ENCODE results near the gene PRDM16. TPM values are rescaled to one million over a fixed set of nuclear protein-coding genes. Genes with fewer than 3 reads are reported as not detected.

The PRDM16 gene
- total RNA-seq, 1 experiment from 2014 or later, result 0.17 TPM

DNA sequence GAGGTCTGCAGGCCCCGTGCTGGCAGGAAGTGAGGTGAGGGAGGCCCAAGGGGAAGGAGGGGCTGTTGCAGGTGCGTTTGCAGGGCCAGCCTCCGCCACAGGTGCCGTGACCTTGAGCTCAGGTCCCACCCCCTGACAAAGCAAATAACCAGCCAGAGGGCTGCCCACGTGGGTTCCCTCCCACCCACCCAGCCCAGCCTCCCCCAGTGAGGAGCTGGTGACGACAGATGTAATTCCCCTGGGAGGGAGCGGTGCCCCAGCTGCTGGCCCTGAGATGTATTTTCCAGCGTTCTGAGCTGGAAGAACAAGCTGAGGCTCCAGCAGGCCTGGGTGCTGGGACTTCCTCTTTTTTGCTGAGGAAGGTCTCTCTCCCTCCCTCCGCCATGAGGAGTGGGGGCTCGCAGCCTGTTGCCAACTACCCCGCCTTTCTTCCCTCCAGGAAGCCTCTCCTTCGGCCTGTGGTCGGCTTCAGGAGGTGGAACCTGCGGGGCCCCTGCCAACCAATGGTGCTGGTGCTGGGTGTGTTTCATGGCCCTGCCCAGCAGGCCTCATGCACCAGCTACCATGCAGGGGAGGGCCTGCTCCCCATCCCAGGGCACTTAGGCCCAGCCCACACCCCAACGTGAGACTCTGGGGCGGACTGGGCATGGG, 153.2 kb downstream of the PRDM16 start:
- Mint-ChIP-seq H3K4me1 (peaks cover 2 to 29% of the 10 kb centered on the region in 2 experiments), H3K9me3 (no peaks in the 10 kb centered on the region), H3K27ac (no peak overlapping the region), H3K27me3 (ENCODE audit: low read depth) (peaks cover 6% of the 10 kb centered on the region), H3K4me3 (no peak overlapping the region), H3K36me3 (ENCODE audit: insufficient read depth in 1 of 3, low read depth in 3 of 3) (no peaks in the 10 kb centered on the region)
- H2BK12ac ChIP-seq (ENCODE audit: insufficient read length, low read depth, low read length), result no peak overlapping the region
- no peak overlapping the region for H2AK5ac ChIP-seq (ENCODE audit: insufficient read length, low read length)
- H3K27me3 ChIP-seq (ENCODE audit: insufficient read depth, low read length), result no peaks in the 10 kb centered on the region
- H3K79me1 ChIP-seq (ENCODE audit: insufficient read depth, low read depth, low read length, poor library complexity, severe bottlenecking), result no peaks in the 10 kb centered on the region
- no peak overlapping the region for H3T11ph ChIP-seq (ENCODE audit: low read length)
- H4K8ac ChIP-seq (replicated peaks; ENCODE audit: insufficient read length, low read depth, low read length), result no peak overlapping the region
- no peak overlapping the region for H3K18ac ChIP-seq (ENCODE audit: insufficient read length, low read depth, low read length)
- no peak overlapping the region for H2BK5ac ChIP-seq (ENCODE audit: insufficient read length, low read length)
- DNase-seq, result peak; percentile 77
- no peaks in the 10 kb centered on the region for H3K4me1 ChIP-seq (ENCODE audit: insufficient read depth, low read length)
- H2BK120ac ChIP-seq (ENCODE audit: low read depth, low read length, poor library complexity, severe bottlenecking), result no peak overlapping the region
- H4K91ac ChIP-seq (ENCODE audit: insufficient read length, low read depth, low read length), result no peak overlapping the region
- TF ChIP-seq, protein P1, sequence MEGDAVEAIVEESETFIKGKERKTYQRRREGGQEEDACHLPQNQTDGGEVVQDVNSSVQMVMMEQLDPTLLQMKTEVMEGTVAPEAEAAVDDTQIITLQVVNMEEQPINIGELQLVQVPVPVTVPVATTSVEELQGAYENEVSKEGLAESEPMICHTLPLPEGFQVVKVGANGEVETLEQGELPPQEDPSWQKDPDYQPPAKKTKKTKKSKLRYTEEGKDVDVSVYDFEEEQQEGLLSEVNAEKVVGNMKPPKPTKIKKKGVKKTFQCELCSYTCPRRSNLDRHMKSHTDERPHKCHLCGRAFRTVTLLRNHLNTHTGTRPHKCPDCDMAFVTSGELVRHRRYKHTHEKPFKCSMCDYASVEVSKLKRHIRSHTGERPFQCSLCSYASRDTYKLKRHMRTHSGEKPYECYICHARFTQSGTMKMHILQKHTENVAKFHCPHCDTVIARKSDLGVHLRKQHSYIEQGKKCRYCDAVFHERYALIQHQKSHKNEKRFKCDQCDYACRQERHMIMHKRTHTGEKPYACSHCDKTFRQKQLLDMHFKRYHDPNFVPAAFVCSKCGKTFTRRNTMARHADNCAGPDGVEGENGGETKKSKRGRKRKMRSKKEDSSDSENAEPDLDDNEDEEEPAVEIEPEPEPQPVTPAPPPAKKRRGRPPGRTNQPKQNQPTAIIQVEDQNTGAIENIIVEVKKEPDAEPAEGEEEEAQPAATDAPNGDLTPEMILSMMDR (conservative IDR thresholded peaks at IDR 0.05), result no peak
- H2AFZ ChIP-seq (ENCODE audit: low read length), result no peak overlapping the region
- no peak overlapping the region for H3K9ac ChIP-seq (ENCODE audit: extremely low read depth, insufficient read length, low read length)
- H4K20me1 ChIP-seq (ENCODE audit: control insufficient read depth, insufficient read depth, insufficient read length), result no peaks in the 10 kb centered on the region
- H3K23me2 ChIP-seq (ENCODE audit: insufficient read length, low read depth, low read length, poor library complexity, severe bottlenecking), result no peaks in the 10 kb centered on the region
- H3K9me3 ChIP-seq (ENCODE audit: control insufficient read depth, low read depth, low read length), result no peaks in the 10 kb centered on the region
- H3K14ac ChIP-seq (ENCODE audit: insufficient read depth, low read length), result no peak overlapping the region
- H3K4me2 ChIP-seq (ENCODE audit: insufficient read depth, insufficient read length, low read length), result no peak overlapping the region
- no peak overlapping the region for H3K23ac ChIP-seq (ENCODE audit: insufficient read length, low read depth, low read length)
- no CpG with 5 or more reads among the region's 16 CpGs for WGBS (ENCODE audit: extremely low coverage, insufficient read length, low lambda C conversion rate)
- no peak overlapping the region for H3K4ac ChIP-seq (ENCODE audit: low read depth, low read length)
- H3K27ac ChIP-seq (ENCODE audit: insufficient read length, low read depth, low read length), result no peak overlapping the region
- no peak overlapping the region for H3K56ac ChIP-seq (ENCODE audit: insufficient read length, low read depth, low read length)
- no peaks in the 10 kb centered on the region for H3K79me2 ChIP-seq (ENCODE audit: insufficient read depth, low read length)
- no peak overlapping the region for H4K5ac ChIP-seq (ENCODE audit: insufficient read length, low read depth, low read length)
- no peak overlapping the region for H2BK15ac ChIP-seq (ENCODE audit: low read depth, low read length)
- no peak overlapping the region for H2BK20ac ChIP-seq (ENCODE audit: low read depth, low read length, poor library complexity, severe bottlenecking)

All from H9 (cell line).